GM21723 (cell line): ENCODE measurements around the gene MID2.
"Not testable (repeated sequence)": the region's sequence is repeated elsewhere in the genome, so short reads cannot be mapped to it uniquely, and the experiment has no call there.

ENCODE experiments used
- ATAC-seq: cut with Tn5 transposase; IDR thresholded peaks from one replicate; pipeline ENCODE4 v1.9.1; 2021; ENCODE audit warnings: mild to moderate bottlenecking, moderate library complexity; ENCODE audit not compliant: unreplicated experiment

Gene MID2

DNA sequence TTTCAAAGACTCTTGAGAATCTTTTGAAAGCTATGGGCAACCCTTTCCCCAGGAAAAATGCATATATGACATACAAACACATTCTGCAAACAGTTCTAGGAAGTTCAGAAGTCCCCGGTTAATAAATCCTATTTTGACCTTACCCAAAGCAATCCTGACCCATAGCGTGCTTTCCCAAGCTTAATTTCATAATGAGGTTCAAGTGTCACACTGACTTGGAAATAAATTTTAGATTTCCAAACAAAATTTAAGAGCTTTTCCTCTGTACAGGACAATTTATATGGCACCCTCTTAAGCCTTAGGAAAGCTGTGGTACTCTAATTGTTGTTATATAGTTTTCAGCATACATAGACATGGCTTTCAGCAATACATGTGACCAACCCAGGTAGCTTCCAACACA lies 11.3 kb downstream of the MID2 start:
- no peak for ATAC-seq

DNA sequence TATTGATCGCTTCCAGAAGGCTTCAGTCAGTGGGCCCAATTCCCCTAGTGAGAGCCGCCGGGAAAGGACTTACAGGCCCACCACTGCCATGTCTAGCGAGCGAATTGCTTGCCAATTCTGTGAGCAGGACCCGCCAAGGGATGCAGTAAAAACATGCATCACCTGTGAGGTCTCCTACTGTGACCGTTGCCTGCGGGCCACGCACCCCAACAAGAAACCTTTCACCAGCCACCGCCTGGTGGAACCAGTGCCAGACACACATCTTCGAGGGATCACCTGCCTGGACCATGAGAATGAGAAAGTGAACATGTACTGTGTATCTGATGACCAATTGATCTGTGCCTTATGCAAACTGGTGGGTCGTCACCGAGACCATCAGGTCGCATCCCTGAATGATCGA lies 15.3 kb downstream of the MID2 start:
- no peak for ATAC-seq

DNA sequence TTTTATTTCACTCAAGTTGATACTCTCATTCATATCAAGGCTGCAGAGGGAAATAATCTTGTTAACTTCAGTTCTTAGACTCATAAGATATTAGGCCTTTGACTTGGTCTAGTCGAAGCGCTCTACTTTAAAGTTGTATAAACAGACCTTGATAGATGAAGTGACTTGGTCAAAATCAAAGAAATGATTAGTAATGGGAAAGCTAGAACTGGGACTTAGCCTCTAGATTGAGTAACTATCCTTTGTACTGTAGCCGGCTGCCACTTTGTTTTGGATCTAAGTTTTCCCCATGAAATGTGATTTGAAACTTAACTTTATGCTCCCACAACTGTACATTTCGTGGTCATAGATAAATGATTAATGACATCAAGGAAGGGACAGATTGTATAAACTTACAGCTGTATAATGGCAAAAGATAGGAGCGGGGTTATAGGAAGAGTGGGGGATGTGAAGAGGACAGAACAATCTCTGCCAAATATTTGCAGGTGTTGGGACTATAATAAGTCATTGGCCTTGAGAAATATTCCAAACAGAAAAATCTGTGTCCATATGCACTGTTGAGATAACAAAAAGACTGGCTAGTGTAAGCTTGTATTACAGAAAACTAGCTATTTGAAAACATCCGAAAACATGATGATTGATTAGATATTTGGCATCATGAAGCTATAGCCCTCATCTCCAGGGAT lies 17.2 kb downstream of the MID2 start:
- ATAC-seq = no peak

DNA sequence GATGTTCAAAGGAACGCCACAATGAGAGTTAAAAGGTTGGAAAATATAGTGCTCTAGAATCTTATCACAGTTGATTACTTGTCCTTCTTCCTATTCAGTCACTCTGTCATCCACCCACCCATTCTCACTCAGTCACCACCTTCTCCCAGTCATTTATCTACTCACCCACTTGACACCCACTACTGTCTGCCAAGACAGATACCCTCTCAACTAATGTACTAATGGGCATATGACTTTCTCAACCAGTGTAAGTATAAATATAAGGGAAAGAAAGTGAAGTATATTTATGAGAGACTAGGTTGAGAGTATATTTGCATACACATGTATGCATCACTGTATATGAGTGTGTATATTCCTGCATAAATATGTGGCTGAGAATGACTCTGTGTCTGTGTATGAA lies 20.0 kb downstream of the MID2 start:
- no peak for ATAC-seq

DNA sequence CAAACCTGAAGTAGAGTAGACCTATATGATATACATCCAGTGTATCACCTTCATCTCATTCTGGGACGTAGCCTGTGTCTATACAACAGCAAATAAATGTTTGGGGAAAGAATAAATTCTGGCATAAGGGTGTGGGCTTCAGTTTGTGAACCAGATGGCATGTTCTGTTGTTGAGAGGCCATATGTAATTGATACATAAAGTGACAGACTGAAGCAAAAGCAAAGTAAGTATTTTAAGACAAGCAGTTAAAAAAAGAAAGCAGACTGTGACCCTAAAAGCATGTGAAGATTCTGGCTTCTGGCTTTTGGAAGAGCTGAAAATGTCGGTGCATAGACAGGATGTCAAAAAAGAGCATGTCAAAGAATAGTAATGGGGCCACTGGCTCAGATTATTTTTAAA lies 22.9 kb downstream of the MID2 start:
- ATAC-seq = no peak

DNA sequence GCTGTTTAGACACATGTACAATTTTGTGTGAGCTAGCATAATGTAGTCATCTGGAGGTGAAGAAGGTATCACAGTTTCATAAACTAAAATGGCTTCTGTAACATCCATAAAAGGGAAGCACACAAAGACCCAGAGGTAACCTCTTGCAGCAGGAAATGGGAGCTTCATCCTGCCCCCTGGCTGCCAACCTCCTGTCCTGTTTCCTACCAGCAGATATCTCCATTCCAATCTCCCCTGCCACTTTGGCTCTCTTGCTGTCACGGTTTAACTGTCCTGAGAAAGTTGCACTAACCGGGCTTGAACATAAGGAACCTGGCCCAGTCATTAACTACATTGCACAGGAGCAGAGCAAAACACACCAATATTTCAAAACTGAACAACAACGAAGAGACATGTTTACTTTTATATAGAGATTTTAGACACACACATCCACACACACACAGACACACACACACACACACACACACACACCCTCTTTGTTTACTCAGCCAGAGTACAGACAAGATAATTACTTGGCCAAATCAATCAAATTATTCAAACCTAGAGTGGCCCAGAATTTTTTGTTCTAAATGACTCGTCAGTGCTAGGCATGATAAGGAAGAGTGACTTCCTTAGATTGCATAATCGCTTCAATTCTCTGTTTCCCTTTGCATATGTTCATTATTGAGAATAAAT lies 24.2 kb downstream of the MID2 start:
- no peak for ATAC-seq

DNA sequence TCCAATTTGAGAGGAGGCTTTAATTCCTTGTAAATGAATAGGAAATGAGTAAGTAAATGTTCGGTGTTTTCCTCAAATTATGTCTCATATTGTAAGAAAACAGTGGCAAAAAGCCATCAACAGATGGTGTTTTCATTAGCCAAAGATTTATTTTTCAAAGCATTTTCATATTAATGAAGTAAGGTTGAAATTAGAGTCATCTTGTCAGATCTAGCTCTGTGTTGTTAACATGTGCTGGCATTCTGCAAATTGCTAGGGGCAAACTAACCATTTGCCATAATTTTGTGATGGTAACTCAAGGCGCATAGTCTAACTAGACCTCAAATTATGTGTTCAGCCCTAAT lies 24.7 kb downstream of the MID2 start:
- ATAC-seq = no peak

DNA sequence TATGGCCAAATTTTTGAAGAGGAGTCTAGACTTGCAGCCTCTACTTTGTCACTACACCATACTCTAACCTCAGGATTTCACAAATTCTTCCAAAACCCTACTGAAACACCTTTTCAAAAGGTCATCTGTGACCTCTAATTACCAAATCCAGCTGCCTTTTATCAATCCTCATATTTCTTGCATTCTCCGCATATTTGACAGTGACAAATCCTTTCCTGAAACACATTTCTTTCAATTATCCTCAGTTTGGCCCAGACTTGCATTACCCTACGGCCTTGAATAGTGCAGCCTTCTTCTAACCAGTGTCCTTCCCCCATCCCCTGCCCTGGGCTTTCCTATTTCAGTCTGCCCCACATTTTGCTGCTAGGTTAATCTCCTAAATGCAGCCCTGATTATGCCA lies 25.5 kb downstream of the MID2 start:
- ATAC-seq = no peak

DNA sequence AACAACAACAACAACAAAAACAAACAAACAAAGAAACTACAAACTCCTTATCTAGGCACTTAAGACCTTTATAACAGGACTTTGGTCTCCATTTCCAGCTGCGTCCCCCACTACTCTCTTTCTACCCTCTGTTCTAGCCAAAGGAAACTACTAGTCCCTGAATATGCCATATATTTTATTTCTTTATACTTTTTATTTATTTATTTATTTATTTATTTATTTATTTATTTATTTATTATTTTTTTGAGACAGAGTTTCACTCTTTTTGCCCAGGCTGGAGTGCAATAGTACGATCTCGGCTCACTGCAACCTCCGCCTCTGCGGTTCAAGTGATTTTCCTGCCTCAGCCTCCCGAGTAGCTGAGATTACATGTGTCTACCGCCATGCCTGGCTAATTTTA lies 26.0 kb downstream of the MID2 start:
- not testable (repeated sequence) for ATAC-seq

DNA sequence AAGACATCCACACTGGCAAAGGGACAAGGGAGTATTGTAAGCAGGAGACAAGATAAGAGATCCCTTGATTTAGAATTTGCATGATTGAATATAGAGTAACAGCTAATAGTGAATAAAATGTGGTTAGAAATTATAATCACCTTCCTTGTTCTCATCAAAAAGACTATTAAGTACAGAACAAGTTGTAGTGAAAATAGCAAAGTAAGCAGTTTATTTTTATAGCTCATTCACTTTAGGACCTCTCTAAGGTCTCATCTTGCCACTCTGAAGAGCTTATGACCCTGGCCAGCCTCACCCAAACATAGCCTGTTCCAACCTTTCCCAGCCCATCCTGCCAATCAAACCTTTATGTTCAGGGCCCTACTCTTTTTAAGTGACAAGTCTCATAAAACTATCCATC lies 30.6 kb downstream of the MID2 start:
- ATAC-seq = no peak

DNA sequence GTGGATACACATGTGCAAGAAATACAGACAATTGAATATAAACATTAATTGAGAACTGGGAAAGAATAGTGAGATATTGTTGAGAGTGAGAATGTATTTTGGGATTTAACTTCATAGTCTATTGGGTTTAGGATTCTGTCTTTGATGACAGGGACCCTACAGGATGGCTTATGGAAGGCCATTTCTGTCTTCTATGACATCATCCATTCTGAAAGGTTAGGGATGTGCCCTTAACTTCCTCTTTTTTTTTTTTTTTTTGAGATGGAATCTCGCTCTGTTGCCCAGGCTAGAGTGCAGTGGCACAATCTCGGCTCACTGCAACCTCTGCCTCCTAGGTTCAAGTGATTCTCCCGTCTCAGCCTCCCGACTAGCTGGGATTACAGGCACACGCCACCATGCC lies 31.4 kb downstream of the MID2 start:
- not testable (repeated sequence) for ATAC-seq

DNA sequence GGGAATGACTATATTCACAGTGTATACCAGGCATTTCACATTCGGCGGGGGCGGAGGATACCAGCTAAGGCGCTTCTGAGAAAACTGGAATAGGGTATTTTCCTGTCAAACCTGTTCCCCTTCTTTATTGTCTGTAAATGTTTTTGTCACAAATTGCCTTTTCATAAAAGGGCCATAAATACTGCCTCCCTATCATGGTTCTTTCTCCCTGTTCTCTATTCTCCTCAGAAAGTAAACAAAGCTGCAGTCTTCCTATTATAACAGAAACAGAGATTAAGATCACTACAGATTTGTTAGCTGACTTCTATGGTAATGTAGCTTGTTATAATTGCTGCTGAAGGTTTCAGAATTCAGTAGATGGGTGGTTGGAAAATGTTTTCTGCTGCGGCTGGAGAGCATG lies 32.2 kb downstream of the MID2 start:
- ATAC-seq = no peak

DNA sequence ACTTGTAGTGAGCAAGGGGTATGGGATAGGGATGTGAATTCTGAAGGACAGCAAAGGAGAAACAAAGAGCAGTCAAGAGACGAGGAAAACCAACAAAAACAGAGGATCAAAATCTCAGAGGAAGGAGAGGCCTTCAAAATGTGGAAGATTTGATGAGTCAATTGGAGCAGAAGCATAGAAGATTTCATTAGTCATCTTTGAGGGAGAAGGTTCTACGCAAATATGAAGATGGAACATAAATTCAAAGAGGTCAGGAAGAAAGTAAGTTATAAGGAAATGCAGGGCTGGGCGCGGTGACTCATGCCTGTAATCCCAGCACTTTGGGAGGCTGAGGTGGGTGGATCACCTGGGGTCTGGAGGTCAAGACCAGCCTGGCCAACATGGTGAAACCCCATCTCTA lies 35.4 kb downstream of the MID2 start:
- no peak for ATAC-seq

DNA sequence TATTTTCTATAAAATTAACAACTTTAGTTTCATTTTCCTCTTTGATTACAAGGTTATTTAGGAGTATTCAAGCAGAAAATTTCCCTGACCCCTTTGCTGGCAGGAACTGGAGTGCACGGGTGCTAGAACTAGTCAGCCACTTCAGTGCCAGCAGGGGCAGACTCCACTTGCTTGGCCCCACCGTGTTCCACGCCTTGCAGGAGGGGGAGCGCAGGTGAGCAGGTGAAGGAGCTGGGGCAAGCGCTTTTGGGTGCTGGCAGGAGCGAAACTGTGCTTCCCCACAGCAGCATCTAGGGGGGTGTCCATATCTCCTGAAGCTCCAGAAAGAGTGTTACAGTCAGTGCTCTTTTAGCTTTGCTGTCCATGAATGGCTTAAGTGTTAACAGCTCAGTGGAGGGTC lies 45.5 kb downstream of the MID2 start:
- ATAC-seq = no peak

DNA sequence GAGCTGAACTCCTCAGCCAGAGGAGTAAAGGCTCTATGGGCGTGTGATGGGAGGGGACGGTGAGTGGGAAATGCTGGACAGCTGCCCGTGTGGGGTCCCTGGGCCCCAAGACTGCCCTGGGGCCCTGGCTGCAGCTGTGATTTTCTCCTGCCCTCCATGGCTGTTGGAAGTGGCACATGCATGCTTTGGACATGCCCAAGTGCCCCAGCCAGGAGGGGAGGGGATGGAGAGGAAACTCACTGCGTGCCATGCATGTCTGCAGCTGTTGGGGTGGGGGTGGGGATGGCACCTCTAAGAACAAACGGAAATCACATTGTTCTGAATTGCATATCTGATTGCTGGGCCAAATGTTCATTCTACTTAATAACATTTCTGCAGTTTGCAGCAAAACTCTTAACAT lies 52.4 kb downstream of the MID2 start:
- ATAC-seq = no peak

DNA sequence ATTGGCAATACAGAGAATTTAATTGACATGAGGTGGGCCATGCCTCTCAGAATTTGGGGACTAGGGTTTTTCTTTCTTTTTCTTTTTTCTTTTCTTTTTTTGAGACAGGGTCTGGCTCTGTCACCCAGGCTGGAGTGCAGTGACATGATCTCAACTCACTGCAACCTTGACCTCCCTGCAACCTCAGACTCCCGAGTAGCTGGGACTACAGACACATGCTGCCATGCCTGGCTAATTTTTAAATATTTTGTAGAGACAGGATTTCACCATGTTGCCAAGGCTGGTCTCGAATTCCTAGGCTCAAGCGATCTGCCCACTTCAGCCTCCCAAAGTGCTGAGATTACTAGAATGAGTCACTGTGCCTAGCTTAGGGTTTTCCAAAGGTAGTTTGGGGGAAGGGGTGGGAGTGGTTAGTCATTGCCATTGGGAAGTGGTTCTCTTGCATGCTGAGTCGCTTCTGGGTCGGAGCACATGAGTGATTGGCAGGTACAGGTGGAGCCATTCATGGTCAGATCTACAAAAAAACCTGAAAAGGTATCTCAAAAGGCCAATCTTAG lies 54.5 kb downstream of the MID2 start:
- ATAC-seq = no peak

DNA sequence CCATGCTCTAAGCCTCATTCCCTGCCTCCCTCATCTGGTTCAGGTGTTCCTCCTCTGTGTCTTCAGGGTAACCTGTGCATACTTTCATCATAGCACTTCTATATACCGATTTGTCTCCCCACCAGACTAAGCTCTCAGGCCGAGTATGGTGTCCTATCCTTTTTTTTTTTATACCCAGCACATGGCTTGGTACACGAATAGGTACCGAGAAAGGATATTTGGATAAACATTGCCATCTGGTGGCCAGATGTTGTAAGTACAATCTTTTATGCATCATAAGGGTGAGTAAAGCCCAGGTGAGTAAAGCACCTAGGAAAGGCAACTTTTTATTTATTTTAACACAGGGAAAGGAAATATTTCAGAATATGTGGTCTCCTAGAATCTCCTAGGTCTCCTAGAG lies 68.4 kb downstream of the MID2 start:
- ATAC-seq = peak; percentile 69

DNA sequence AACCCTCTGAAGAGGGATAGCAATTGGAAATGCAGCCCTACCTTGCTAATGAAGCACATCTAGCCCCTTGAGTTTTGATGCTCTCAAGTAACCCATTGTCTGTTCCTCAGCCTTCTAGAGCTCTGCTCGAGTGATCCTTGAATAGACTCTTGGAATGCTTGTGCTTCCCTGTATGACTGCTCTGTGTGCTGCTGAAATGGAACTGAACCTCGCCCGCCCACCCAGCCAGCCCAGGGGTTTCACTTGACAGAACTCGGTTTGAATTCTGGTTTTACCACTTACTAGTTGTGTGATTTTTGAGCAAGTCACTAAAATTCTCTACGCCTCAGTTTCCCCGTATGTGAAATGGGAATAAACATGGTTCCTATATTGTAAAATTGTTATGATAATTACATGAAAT lies 77.1 kb downstream of the MID2 start:
- ATAC-seq = no peak

DNA sequence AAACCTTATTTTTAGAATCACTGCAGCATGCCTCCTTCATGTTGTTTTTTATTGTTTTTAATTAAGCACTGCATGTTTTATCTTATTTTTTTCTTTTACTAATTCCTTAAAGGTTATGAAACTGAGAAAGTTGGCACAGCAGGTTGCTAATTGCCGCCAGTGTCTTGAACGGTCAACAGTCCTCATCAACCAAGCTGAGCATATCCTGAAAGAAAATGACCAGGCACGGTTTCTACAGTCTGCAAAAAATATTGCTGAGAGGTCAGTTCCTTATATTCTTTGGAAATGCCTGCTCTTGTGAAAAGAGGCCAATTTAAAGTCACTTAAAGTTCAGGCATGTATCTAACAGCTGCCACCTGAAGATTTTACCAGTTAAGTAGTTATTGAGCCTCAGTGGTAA lies 79.7 kb downstream of the MID2 start:
- no peak for ATAC-seq

DNA sequence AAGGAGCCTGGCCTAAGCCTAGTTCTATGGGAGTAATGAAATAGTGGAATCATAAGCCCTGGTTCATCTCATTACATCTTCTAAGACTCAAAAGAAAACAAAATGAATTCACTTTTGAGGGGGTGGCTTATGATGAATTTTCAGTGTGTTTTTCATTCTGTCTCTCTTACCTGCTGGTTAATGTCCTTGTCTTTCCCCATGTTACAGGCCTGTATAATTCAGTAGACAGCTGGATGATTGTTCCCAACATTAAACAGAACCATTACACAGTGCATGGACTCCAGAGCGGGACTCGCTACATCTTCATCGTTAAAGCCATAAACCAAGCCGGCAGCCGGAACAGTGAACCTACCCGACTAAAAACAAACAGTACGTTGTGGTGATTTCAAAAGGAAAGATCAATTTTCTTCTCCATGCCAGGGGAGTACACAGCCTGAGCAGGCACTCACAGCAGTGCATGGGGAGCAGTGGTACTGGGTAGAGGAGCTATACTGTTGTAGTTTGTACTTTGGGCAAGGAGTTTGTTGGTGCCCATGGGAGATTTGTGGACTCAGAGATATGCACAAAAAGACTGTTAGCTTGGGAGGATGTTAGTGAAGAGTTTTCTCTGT lies 98.6 kb downstream of the MID2 start:
- ATAC-seq = no peak

DNA sequence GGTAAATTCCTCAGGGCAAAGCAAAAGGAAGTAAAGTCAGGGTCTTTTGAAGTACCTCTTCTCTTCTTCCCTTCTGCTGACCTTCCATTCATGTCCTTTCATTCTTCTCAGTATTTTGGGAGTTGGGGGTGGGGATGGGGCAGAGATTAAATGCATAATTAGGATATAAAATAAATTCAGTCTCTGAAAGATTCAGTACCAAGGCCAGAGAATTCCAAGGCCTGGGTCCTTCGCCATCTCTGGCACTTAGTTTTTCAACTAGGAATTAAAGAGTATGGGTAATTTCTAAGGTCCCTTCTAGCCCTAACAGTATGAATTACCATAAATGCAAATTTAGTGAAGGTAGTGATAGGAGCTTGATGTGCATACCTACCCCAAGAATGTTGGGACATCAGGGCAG lies 108.6 kb downstream of the MID2 start:
- no peak for ATAC-seq

DNA sequence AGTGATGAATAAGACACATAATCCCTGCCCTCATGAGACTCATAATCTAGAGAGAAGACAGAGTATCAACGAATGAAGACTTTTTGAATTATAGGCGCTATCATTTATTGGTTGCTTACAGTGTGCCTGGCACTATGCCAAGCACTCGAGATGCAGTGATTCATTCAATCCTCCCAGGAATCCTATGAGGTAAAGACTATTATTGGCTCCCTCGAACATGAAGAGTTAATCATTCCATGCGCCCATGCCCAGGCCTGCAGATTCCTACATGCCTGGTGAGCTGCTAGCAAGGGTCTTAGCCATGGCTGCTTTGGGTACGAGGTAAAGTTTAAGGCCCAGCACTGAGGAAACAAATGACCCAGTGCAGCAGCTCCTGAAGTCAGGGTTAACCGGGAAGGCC lies 109.5 kb downstream of the MID2 start:
- no peak for ATAC-seq
